CD14-positive monocyte (primary cell): ENCODE measurements around the gene SYT2. TPM values are rescaled to one million over a fixed set of nuclear protein-coding genes. Genes with fewer than 3 reads are reported as not detected.
"Not testable (repeated sequence)": the region's sequence is repeated elsewhere in the genome, so short reads cannot be mapped to it uniquely, and the experiment has no call there.

Source experiments
- DNase-seq, 3 donors: peaks; one replicate each; pipeline ENCODE4 v3.0.0-alpha.2; 2011 to 2022
- H2AFZ ChIP-seq: 2 replicates; pipeline ENCODE4 v1.6.0; 2012; ENCODE audit warnings: mild to moderate bottlenecking, low read depth, low read length, inconsistent platforms; ENCODE audit not compliant: insufficient read depth, poor library complexity, severe bottlenecking
- H3K27ac ChIP-seq, 2 donors: 1 replicate in 1 of 2; 2 replicates in 1 of 2; pipeline ENCODE4 v1.5.1; 2012 to 2013; ENCODE audit warnings: low read length in 2 of 2, control low read depth in 1 of 2, inconsistent platforms in 1 of 2, low read depth in 1 of 2, mild to moderate bottlenecking in 1 of 2
- H3K27me3 ChIP-seq, 2 donors: one replicate each; pipeline versions ENCODE4 v1.6.0 to v1.6.1; 2011 to 2013; ENCODE audit warnings: low read length in 2 of 2; ENCODE audit not compliant: control insufficient read depth in 2 of 2, insufficient read depth in 2 of 2
- H3K36me3 ChIP-seq, 2 donors: replicated peaks in 1 of 2; 1 replicate in 1 of 2; 2 replicates in 1 of 2; pipeline versions ENCODE4 v1.5.1 to v1.6.1; 2012 to 2013; ENCODE audit warnings: low read length in 2 of 2, control low read depth in 1 of 2, inconsistent platforms in 1 of 2, mild to moderate bottlenecking in 1 of 2; ENCODE audit not compliant: insufficient read depth in 2 of 2, control insufficient read depth in 1 of 2
- H3K4me1 ChIP-seq, 2 donors: 1 replicate in 1 of 2; 2 replicates in 1 of 2; pipeline versions ENCODE4 v1.5.1 to v1.6.1; 2012 to 2013; ENCODE audit warnings: low read length in 2 of 2, control low read depth in 1 of 2, inconsistent platforms in 1 of 2, mild to moderate bottlenecking in 1 of 2, moderate library complexity in 1 of 2; ENCODE audit not compliant: insufficient read depth in 2 of 2, control insufficient read depth in 1 of 2
- H3K4me2 ChIP-seq: replicated peaks from 2 replicates; pipeline ENCODE3; 2012; ENCODE audit warnings: low read length, moderate library complexity, mild to moderate bottlenecking; ENCODE audit not compliant: poor library complexity, severe bottlenecking; ENCODE audit errors: extremely low read depth
- H3K4me3 ChIP-seq, 3 experiments: fragments of 200-600 bp in 1 of 3; sonication (generic) in 1 of 3; replicated peaks in 1 of 3; 1 replicate in 2 of 3; 2 replicates in 1 of 3; pipeline ENCODE4 v1.5.1; 2011 to 2013; ENCODE audit warnings: low read length in 3 of 3, mild to moderate bottlenecking in 3 of 3, control low read depth in 2 of 3, low read depth in 2 of 3, inconsistent platforms in 1 of 3, moderate library complexity in 1 of 3
- H3K79me2 ChIP-seq: 2 replicates; pipeline ENCODE4 v1.6.0; 2012; ENCODE audit warnings: mild to moderate bottlenecking, control low read depth, inconsistent platforms, low read length, moderate library complexity; ENCODE audit not compliant: insufficient read depth
- H3K9ac ChIP-seq: 2 replicates; pipeline ENCODE4 v1.6.0; 2017; ENCODE audit warnings: low read length, mild to moderate bottlenecking; ENCODE audit not compliant: insufficient read depth, poor library complexity, severe bottlenecking
- H3K9me3 ChIP-seq, 2 donors: replicated peaks in 1 of 2; 1 replicate in 1 of 2; 2 replicates in 1 of 2; pipeline versions ENCODE4 v1.5.1 to v1.6.1; 2012 to 2013; ENCODE audit warnings: low read length in 2 of 2, control low read depth in 1 of 2; ENCODE audit not compliant: control insufficient read depth in 1 of 2, insufficient read depth in 1 of 2
- H4K20me1 ChIP-seq: 2 replicates; pipeline ENCODE4 v1.6.0; 2012; ENCODE audit warnings: mild to moderate bottlenecking, low read length, control low read depth, moderate library complexity; ENCODE audit not compliant: insufficient read depth
- H3K27ac Mint-ChIP-seq, 7 donors: one replicate each; pipeline ENCODE4 v1.8.0; 2020; ENCODE audit warnings: mild to moderate bottlenecking in 7 of 7, mixed read lengths in 7 of 7, moderate library complexity in 6 of 7, inconsistent platforms in 2 of 7
- H3K27me3 Mint-ChIP-seq, 3 donors: one replicate each; pipeline ENCODE4 v1.8.0; 2021 to 2022; ENCODE audit warnings: low read depth in 3 of 3, mild to moderate bottlenecking in 3 of 3, mixed read lengths in 3 of 3, moderate library complexity in 3 of 3, inconsistent platforms in 1 of 3
- H3K36me3 Mint-ChIP-seq, 2 donors: one replicate each; pipeline ENCODE4 v1.8.0; 2020; ENCODE audit warnings: mixed read lengths in 2 of 2, inconsistent platforms in 1 of 2, mild to moderate bottlenecking in 1 of 2
- H3K4me1 Mint-ChIP-seq: one replicate; pipeline ENCODE4 v1.8.0; 2020; ENCODE audit warnings: mild to moderate bottlenecking, mixed read lengths
- H3K4me3 Mint-ChIP-seq, 2 donors: one replicate each; pipeline ENCODE4 v1.8.0; 2020; ENCODE audit warnings: mild to moderate bottlenecking in 2 of 2, mixed read lengths in 2 of 2, moderate library complexity in 1 of 2
- H3K9me3 Mint-ChIP-seq, 7 donors: one replicate each; pipeline ENCODE4 v1.8.0; 2020 to 2022; ENCODE audit warnings: mixed read lengths in 7 of 7, mild to moderate bottlenecking in 6 of 7, moderate library complexity in 6 of 7, inconsistent platforms in 2 of 7
- CTCF ChIP-seq: fragments of 200-600 bp; IDR thresholded peaks from one replicate; pipeline ENCODE4 v1.8.0; 2022; ENCODE audit warnings: antibody characterized with exemption, mild to moderate bottlenecking
- WGBS: methylation state at CpG from one replicate; pipeline ENCODE4 v1.1.5; 2013; ENCODE audit warnings: missing lambda C conversion rate; ENCODE audit not compliant: insufficient coverage; 5-methylcytosine and 5-hydroxymethylcytosine counted together
- intact Hi-C, 2 donors: fragments of 100-400 bp; cut with micrococcal nuclease; formaldehyde crosslinking; loops; one replicate each; pipeline versions ENCODE4 v1.15.0 to v1.15.1; 2023
- polyA plus RNA-seq, 3 donors: library from polyadenylated mRNA; depleted of rRNA in 1 of 3; unstranded in 2 of 3; stranded (reverse) in 1 of 3; fragments of 300-500 nt in 2 of 3; fragments of >200 nt in 1 of 3; fragmentation: Illumina TruSeq in 2 of 3; gene quantifications; 1 replicate in 2 of 3; 2 replicates in 1 of 3; pipeline ENCODE4 v1.2.3, GENCODE V29; 2012 to 2021

Gene SYT2
- polyA plus RNA-seq, 3 donors: not detected

GRCh38 chr1:202551683-202552082 lies 158.6 kb downstream of the SYT2 start:
- H3K27ac ChIP-seq: no peak overlapping the region
- H4K20me1 ChIP-seq: peaks cover 9% of the 10 kb centered on the region
- no peaks in the 10 kb centered on the region for H3K79me2 ChIP-seq
- H2AFZ ChIP-seq: no peak overlapping the region
- no peak for TF ChIP-seq CTCF
- peaks cover 0 to 5% (median 4%) of the 10 kb centered on the region in 3 donors for H3K27me3 Mint-ChIP-seq
- no peak for DNase-seq
- WGBS: 83% methylated on average over 1 of the region's 3 CpGs
- peaks cover 0 to 7% of the 10 kb centered on the region in 2 donors for H3K36me3 ChIP-seq
- no peaks in the 10 kb centered on the region for H3K27me3 ChIP-seq
- no peaks in the 10 kb centered on the region for H3K9me3 Mint-ChIP-seq
- H3K4me1 ChIP-seq: peaks cover 5 to 6% of the 10 kb centered on the region in 2 donors
- intact Hi-C loops: no loop called here
- peaks cover 13% of the 10 kb centered on the region for H3K4me1 Mint-ChIP-seq
- no peaks in the 10 kb centered on the region for H3K9me3 ChIP-seq
- no peak overlapping the region for H3K4me3 ChIP-seq
- no peak overlapping the region for H3K4me2 ChIP-seq
- no peak overlapping the region for H3K4me3 Mint-ChIP-seq
- no peak overlapping the region for H3K9ac ChIP-seq
- H3K36me3 Mint-ChIP-seq: peaks cover 14 to 27% of the 10 kb centered on the region in 2 donors
- no peak overlapping the region for H3K27ac Mint-ChIP-seq

GRCh38 chr1:202550088-202550487 lies 160.2 kb downstream of the SYT2 start:
- H3K27me3 ChIP-seq, H2AFZ ChIP-seq, H4K20me1 ChIP-seq, H3K4me3 ChIP-seq, H3K27ac ChIP-seq, H3K9ac ChIP-seq, H3K4me1 ChIP-seq, H3K79me2 ChIP-seq, DNase-seq, H3K9me3 ChIP-seq, H3K27me3 Mint-ChIP-seq, H3K4me2 ChIP-seq, H3K36me3 ChIP-seq, H3K27ac Mint-ChIP-seq, intact Hi-C loops, H3K9me3 Mint-ChIP-seq, H3K4me3 Mint-ChIP-seq: not testable (repeated sequence)
- no CpG with 5 or more reads among the region's 1 CpG for WGBS
- Mint-ChIP-seq H3K36me3 (peaks cover 16 to 28% of the 10 kb centered on the region in 2 donors), H3K4me1 (peaks cover 20% of the 10 kb centered on the region)
